CD4-positive, alpha-beta T cell treated with Interleukin-17A for 1 hour (primary cell): ENCODE data around the gene CLASP1.
"Not testable (repeated sequence)": the region's sequence is repeated elsewhere in the genome, so short reads cannot be mapped to it uniquely, and the experiment has no call there.

Experiments used
- DNase-seq: peaks from one replicate; pipeline ENCODE4 v3.0.0-alpha.2; 2020

The CLASP1 gene

DNA sequence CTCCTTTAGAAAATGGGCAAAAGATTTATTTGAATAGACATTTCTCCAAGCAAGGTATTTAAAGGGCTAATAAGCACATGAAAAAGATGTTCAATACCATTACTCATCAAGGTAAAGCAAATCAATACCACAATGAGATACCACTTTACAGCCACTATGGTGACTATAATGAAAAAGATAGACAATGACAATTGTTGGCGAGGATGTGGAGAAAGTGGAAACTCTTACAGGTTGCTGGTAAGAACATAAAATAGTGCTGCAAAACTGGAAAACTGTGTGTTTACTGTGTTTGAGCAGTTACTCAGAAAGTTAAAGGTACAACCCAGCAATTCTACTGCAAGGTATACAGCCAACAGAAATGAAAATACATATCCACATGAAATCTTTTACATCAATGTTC lies 150.5 kb downstream of the CLASP1 start:
- DNase-seq = no peak

DNA sequence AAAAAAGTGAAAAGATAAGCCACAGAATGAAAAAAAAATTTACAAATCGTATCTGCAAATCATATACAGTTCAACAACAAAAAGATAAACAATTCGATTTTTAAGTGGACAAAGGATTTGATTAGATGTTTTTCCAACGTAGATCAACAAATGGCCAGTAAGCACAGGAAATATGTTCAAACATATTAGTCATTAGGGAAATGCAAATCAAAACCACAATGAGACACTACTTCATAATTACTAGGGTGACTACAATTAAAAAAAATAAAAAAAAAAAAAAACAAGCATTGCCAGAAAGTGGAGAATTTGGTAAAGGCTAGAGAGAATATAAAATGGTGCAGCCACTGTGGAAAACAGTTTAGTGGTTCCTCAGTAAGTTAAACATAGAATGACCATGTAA lies 156.9 kb downstream of the CLASP1 start:
- no peak for DNase-seq

DNA sequence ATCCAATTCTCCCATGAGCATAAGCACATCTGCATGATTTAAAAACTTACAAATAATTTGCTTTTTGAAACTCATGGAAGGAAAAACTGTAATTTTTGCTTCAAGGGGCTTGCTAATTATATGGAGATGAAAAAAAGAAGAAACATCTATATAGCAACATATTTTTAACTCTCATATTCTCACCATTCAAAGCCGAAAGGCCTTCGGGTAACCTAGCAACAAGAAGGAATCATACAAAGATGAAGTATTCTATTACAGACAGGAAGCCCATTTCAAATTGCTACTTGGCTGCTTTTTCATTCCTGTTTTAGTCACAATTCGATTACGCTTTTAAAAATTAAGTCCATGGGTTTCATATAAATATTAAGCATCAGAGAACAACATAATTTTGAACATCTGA lies 157.7 kb downstream of the CLASP1 start:
- DNase-seq = no peak

DNA sequence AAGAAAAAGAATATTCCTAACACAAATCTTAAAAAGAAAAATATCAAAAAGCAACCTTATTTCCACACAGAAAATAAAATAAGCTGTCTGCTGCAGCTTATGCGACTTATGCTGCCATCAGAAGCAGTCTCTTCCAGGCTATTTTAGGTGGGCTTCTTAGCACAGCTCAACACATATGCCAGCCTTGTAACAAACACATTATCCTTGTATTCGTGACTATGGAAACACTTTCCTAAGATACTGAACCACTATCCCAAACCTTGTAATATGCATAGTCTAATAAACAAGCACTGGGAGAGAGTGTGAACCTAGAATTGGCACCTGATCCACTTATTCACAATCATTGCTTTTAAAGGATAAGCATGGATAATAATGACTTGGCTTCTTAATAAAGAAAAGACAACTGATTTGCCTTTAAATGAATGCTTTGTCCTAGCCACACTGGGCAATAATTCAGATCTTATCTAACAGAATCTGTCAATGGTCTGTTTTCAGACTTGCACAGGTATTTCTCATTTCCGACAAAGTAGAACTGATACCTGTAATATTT lies 158.6 kb downstream of the CLASP1 start:
- no peak for DNase-seq

- DNase-seq = no peak
Measured at GRCh38 chr2:121489911-121490583, 159.2 kb downstream of the CLASP1 start.

GRCh38 chr2:121489284-121489683 lies 160.0 kb downstream of the CLASP1 start:
- DNase-seq = no peak

- no peak for DNase-seq
Measured at GRCh38 chr2:121486191-121486790, 163.0 kb downstream of the CLASP1 start.

GRCh38 chr2:121485039-121485438 lies 164.2 kb downstream of the CLASP1 start:
- DNase-seq = no peak

DNA sequence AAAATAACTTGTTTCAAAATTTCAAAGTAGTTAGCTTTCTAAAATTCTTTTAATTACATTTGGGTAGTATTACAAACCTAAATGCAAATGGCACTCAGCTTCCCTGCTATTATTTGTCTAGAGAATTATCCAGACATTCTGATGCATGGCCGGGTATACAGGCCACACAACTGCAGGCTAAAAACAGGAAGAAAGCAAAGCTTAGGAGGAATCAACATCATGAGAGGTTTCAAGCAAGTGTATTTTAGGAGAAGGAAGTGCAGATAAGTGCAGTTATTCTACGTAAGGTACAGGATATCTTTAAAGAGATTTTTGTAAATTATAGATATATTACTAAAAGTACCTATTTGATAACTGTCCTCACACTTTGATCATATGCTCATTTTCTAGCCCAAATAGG lies 165.4 kb downstream of the CLASP1 start:
- no peak for DNase-seq

- DNase-seq = no peak
Measured at GRCh38 chr2:121483021-121483420, 166.2 kb downstream of the CLASP1 start.

DNA sequence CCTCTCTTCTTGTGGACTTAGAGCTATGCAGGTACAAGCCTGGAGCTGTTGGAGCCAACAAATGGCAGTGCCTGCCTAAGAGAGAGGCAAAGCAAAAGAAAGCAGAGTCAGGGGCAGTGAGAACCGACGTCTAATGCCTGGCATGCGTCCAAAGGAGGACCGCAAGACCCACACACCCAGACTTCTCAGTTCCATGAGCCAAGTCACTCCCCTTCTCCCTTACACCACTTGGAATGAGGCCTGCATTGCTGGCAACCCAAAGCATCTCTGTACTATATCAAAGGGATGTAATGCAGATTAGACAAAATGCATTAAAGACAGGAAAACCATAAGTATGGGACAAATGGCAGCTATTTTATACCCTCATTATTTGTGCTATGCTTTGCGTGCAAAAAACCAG lies 168.4 kb downstream of the CLASP1 start:
- no peak for DNase-seq

- no peak for DNase-seq
Measured at GRCh38 chr2:121479882-121480522, 169.3 kb downstream of the CLASP1 start.

GRCh38 chr2:121478996-121479745 lies 170.1 kb downstream of the CLASP1 start:
- no peak for DNase-seq

DNA sequence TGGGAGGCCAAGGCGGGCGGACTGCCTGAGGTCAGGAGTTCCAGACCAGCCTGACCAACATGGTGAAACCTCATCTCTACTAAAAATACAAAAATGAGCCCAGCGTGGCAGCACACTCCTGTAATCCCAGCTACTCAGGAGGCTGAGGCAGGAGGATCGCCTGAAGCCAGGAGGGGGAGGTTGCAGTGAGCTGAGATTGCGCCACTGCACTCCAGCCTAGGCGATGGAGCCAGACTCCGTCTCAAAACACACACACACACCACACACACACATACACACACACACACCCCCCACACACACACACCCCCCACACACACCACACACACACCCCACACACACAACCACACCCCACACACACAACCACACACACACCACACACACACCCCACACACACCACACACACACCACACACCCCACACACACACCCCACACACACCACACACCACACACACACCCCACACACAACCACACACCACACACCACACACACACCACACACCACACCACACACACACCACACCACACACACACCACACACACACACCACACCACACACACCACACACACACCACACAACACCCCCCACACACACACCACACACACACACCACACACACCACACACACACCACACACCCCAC lies 170.8 kb downstream of the CLASP1 start:
- not testable (repeated sequence) for DNase-seq

- DNase-seq = no peak
Measured at GRCh38 chr2:121476684-121477083, 172.6 kb downstream of the CLASP1 start.

GRCh38 chr2:121475811-121476571 lies 173.3 kb downstream of the CLASP1 start:
- DNase-seq = no peak

- no peak for DNase-seq
Measured at GRCh38 chr2:121473512-121473911, 175.8 kb downstream of the CLASP1 start.

- no peak for DNase-seq
Measured at GRCh38 chr2:121472470-121472993, 176.7 kb downstream of the CLASP1 start.

GRCh38 chr2:121471532-121472469 lies 177.5 kb downstream of the CLASP1 start:
- DNase-seq = no peak

GRCh38 chr2:121470917-121471316 lies 178.3 kb downstream of the CLASP1 start:
- no peak for DNase-seq

GRCh38 chr2:121469356-121469755 lies 179.9 kb downstream of the CLASP1 start:
- no peak for DNase-seq
